HFF-Myc (cell line): ENCODE measurements around the gene MCOLN1.
"Not testable (repeated sequence)": the region's sequence is repeated elsewhere in the genome, so short reads cannot be mapped to it uniquely, and the experiment has no call there.

Experiments
- DNase-seq: peaks from one replicate; pipeline ENCODE4 v3.0.0-alpha.2; 2011; ENCODE audit warnings: low read depth; ENCODE audit errors: extremely low read depth
- H3K4me3 ChIP-seq: replicated peaks from 2 replicates; pipeline ENCODE4 v1.5.1; 2011; ENCODE audit warnings: low read depth, mild to moderate bottlenecking, control low read depth, low read length
- TF ChIP-seq, protein P1 (sequence below): IDR thresholded peaks from 2 replicates; pipeline ENCODE4 v1.5.1; 2012; ENCODE audit warnings: mild to moderate bottlenecking, low read depth, low read length, control low read depth; ENCODE audit errors: missing control alignments

The MCOLN1 gene

DNA sequence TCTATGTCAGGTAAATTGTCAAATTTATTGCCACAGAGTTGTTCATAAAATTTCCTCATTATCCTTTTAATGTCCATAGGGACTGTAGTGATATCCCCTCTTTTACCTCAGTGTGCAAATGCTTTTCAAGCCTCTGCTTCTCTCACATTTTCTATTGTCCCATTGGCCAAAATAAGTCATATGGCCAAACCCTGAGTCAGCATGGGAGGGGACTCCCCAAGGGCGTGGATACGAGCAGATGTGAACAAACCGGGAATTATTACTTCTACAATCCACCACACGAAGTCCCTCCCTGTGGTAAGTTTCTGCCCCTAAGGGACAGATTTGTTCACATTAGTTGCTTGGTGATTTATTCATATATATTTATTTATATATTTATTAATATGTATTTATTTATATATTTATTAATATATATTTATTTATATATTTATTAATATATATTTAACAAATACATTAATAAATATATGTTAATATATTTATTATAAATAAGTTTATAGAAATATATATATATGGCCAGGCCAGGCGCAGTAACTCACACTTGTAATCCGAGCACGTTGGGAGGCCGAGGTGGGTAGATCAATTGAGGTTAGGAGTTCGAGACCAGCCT, 53.1 kb downstream of the MCOLN1 start:
- DNase-seq = no peak
- TF ChIP-seq, protein P1, sequence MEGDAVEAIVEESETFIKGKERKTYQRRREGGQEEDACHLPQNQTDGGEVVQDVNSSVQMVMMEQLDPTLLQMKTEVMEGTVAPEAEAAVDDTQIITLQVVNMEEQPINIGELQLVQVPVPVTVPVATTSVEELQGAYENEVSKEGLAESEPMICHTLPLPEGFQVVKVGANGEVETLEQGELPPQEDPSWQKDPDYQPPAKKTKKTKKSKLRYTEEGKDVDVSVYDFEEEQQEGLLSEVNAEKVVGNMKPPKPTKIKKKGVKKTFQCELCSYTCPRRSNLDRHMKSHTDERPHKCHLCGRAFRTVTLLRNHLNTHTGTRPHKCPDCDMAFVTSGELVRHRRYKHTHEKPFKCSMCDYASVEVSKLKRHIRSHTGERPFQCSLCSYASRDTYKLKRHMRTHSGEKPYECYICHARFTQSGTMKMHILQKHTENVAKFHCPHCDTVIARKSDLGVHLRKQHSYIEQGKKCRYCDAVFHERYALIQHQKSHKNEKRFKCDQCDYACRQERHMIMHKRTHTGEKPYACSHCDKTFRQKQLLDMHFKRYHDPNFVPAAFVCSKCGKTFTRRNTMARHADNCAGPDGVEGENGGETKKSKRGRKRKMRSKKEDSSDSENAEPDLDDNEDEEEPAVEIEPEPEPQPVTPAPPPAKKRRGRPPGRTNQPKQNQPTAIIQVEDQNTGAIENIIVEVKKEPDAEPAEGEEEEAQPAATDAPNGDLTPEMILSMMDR = no peak
- no peak overlapping the region for H3K4me3 ChIP-seq

DNA sequence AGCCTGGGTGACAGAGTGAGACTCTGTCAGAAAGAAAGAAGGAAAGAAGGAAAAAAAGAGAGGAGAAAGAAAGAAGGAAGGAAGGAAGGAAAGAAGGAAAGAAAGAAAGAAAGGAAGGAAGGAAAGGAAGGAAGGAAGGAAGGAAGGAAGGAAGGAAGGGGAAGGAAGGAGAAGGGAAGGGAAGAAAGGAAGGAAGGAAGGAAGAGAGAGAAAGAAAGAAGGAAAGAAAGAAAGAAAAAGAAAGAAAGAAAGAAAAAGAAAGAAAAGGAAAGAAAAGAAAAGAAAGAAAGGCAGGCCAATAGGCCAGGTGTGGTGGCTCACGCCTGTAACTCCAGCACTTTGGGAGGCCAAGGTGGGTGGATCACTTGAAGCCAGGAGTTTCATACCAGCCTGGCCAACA, 55.0 kb downstream of the MCOLN1 start:
- DNase-seq, H3K4me3 ChIP-seq: not testable (repeated sequence)

DNA sequence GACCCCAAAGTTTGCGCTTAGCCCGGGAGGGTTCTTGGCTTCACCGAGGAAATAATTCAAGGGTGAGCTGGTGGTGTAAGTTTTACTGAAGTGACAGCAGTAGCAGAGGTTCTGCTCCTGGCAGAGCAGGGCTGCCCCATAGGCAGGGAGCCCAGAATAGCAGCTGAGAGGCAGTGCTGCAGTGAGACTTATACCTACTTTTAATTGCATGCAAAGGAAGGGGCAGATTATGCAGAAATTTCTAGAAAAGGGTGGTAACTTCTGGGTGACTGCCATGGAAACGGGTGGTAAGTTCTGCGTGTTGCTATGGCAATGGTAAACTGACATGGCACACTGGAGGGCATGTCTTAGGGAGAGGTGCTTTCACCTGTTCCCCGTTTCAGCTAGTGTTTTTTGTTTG, 55.7 kb downstream of the MCOLN1 start:
- DNase-seq = no peak
- TF ChIP-seq, protein P1 = no peak
- no peak overlapping the region for H3K4me3 ChIP-seq

DNA sequence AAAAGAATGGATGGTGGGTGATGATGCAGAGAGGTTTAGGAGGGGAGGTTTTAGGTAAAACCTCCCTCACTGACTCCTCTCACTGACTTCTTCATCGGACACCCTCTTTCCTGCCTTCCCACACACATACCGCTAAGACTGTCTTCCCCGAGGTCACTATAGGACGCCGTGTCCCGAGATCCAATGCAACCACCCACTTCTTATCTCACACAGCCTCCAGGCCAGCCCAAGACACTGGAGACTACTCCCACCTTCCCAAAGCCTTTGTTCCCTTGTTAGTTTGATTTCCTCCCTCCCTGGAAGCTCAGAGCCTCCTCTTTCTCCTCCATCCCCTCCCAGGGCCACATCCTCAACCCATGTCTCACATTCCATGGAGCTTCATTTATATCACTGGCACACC, 56.8 kb downstream of the MCOLN1 start:
- DNase-seq = no peak
- H3K4me3 ChIP-seq = no peak overlapping the region
- TF ChIP-seq, protein P1 = no peak

DNA sequence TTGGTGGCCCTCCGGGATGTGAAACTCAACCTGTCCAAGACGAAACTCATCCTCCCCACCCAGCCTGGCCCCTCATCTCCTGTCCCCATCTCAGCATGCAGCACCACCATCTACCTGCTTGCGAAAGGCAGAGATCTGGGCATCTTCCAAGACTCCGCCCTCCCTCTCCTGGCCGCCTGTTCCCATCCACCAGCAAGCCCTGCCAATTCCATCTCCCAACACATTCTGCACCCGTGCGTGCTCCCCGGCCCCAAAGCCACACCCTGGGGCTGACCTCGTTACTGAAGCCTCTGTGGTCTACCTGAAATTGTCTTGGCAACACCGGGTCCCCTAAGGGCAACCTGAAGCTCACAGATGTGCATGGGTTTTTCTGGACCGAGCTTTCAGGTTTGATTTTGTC, 60.0 kb downstream of the MCOLN1 start:
- no peak overlapping the region for H3K4me3 ChIP-seq
- TF ChIP-seq, protein P1 = no peak
- no peak for DNase-seq
